ENCODE data around the gene OPN1MW.
"Not testable (repeated sequence)": the region's sequence is repeated elsewhere in the genome, so short reads cannot be mapped to it uniquely, and the experiment has no call there.

OPN1MW gene

DNA sequence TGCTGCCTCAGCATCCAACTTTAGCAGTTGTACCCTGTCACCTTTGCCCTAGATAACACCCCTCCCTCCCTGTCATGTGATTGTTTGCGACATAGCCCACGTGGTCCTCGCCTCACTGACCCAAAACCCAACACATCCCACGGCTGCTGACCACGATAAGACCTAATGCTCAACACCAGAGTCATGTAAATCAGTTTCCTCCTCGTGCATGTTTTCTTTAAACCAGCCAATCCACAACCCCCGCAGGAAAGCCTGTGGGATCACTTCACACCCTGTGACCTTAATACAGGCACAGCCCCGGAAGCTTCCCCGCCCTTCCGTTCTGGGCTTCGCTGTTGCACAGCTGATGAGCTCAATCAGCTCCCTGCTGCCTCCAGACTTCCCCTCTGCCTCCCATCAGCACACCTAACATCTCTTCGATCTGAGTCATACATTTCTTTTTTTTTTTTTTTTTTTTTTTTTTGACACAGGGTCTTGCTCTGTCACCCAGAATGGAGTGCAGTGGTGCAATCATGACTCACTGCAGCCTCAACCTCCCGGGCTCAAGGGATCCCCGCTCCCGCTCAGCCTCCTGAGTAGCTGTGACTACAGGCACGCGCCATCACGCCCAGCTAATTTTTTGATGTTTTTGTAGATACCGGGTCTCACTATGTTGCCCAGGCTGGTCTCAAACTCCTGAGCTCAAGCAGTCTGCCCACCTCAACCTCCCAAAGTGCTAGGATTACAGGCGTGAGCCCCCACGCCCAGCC, 27.4 kb downstream of the OPN1MW start:
- DNase-seq (ENCODE audit: low read depth in 3 of 3): not testable (repeated sequence)

DNA sequence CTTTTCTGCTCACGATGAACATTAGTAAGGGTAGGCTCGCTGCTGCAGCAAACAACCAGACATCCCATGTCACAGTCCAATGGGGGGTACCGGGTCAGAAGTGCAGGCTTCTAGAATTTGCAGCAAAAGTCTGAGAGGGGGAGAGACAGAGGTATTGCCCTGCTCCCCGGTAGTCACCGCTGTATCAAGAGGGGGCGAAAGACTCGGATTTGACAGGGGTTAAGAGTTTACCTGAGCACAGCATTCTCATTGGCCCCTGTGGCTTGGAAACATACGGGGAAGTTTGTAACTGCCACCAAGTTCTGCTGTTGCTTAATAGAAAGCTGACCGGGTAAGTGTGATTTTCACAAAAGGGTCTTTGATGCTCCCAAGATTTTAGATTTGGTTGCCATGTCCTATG, 28.7 kb downstream of the OPN1MW start:
- DNase-seq (ENCODE audit: low read depth in 3 of 3): not testable (repeated sequence)

DNA sequence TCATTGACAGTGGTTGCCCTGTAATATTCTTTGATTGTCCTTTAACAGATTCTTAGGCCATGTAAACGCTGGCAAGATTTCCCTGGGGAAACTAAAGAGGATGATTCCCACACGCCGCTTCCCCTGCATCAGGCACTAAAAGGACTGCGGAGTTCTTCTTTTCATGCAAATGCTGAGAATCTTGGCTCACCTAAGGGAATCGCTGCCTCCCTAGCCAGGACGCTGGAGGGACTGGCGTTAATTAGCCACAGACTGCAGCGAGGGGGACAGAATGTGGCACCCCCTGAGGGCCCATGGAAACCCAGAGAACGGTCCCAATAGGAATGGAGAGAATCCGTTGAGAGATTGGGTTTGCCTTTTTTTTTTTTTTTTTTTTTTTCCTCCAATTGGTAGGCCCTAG, 29.1 kb downstream of the OPN1MW start:
- not testable (repeated sequence) for DNase-seq (ENCODE audit: low read depth in 3 of 3)

DNA sequence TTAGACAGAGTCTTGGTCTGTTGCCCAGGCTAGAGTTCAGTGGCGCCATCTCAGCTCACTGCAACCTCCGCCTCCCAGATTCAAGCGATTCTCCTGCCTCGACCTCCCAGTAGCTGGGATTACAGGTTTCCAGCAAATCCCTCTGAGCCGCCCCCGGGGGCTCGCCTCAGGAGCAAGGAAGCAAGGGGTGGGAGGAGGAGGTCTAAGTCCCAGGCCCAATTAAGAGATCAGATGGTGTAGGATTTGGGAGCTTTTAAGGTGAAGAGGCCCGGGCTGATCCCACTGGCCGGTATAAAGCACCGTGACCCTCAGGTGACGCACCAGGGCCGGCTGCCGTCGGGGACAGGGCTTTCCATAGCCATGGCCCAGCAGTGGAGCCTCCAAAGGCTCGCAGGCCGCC, 37.1 kb downstream of the OPN1MW start, which contains the start of gene OPN1MW2:
Gene OPN1MW2, plus strand, starts transcription at position 301 of the 400 bp plus-strand sequence. Its CDS starts 60 bp downstream, at position 361.
- DNase-seq (ENCODE audit: low read depth in 3 of 3): not testable (repeated sequence)

- not testable (repeated sequence) for DNase-seq (ENCODE audit: low read depth in 3 of 3)
Measured at GRCh38 chrX:154225292-154225691, 42.9 kb downstream of the OPN1MW start.

DNA sequence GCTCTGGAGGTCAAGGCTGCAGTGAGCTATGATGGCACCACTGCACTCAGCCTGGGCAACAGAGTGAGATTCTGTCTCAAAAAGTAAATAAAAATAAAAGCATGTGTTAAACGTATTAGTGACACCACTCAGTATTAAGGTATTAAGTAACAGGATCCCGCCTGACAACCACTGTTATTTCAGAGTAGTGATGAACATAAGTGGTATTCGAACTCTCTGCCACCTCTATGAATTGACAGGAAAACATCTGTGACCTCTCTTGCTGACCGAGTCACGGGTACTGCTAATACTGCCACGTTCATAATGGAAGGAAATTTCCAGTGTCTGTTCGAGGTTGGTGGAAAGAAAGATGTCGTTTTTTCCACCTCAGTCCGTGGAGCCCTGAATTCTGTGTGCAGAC, 44.3 kb downstream of the OPN1MW start:
- DNase-seq (ENCODE audit: low read depth in 3 of 3): not testable (repeated sequence)

DNA sequence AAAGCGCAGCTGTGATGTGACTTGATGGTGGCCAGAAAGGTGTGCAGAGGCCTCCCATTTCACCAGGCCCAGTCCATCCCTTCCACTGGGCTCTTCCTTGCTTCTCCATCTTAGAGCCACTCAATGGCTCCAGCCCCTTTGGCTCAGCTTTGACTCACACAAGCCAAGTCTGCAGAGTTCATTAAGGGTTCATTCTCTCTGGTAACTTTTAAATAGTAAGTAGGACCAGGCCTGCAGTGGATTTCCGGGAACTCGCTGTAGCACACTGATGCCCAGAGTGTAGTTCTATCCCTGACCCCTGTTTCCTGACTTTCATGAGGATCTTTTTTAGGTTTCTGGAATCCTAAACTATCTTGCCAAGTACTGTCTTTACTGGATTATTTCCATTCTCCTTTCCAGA, 49.0 kb downstream of the OPN1MW start:
- not testable (repeated sequence) for DNase-seq (ENCODE audit: low read depth in 3 of 3)

- not testable (repeated sequence) for DNase-seq (ENCODE audit: low read depth in 3 of 3)
Measured at GRCh38 chrX:154233620-154234019, 51.2 kb downstream of the OPN1MW start.

- DNase-seq (ENCODE audit: low read depth in 3 of 3): not testable (repeated sequence)
Measured at GRCh38 chrX:154238939-154239559, 56.7 kb downstream of the OPN1MW start.

- not testable (repeated sequence) for DNase-seq (ENCODE audit: low read depth in 3 of 3)
Measured at GRCh38 chrX:154239982-154240503, 57.6 kb downstream of the OPN1MW start.
